Activated CD8-positive, alpha-beta memory T cell treated with anti-CD3 and anti-CD28 coated beads for 36 hours (primary cell): ENCODE data around the gene ZNF610. TPM values are rescaled to one million over a fixed set of nuclear protein-coding genes. Genes with fewer than 3 reads are reported as not detected.

Experiments used
- CTCF ChIA-PET: fragments of 350-600 bp; sonication (Branson Sonifier 250); formaldehyde crosslinking; loops from one replicate; lab custom pipeline; 2021; ENCODE audit warnings: antibody characterized with exemption; lab: Charles Lee
- POLR2A ChIA-PET: fragments of 350-600 bp; sonication (Branson Sonifier 250); formaldehyde crosslinking; loops from one replicate; lab custom pipeline; 2021; ENCODE audit warnings: antibody characterized with exemption; lab: Charles Lee
- total RNA-seq, 2 experiments: library from RNA; stranded (reverse); gene quantifications; one replicate each; pipeline ENCODE4 v1.2.3, GENCODE V29; 2021

Gene ZNF610
- total RNA-seq, 2 experiments from 2014 or later: 0.82 to 1.2 TPM

DNA sequence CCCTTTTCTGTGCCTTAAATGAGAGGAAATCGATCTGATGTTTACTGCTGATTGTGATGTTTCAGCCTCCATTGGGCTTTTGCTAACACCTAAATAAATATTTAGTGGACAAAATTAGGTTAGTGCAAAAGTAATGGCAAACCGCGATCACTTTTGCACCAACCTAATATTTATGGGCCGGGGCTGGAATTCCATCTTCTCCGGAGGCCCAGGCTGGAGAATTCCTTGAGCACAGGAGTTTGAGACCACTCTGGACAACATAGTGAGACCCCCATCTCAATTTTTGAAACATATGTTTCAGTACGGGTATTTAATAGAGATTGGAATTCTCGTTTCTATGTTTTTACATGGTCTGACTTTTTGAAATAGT lies 34.3 kb downstream of the ZNF610 start:
- ChIA-PET CTCF (no interaction called here), POLR2A (no interaction called here)

DNA sequence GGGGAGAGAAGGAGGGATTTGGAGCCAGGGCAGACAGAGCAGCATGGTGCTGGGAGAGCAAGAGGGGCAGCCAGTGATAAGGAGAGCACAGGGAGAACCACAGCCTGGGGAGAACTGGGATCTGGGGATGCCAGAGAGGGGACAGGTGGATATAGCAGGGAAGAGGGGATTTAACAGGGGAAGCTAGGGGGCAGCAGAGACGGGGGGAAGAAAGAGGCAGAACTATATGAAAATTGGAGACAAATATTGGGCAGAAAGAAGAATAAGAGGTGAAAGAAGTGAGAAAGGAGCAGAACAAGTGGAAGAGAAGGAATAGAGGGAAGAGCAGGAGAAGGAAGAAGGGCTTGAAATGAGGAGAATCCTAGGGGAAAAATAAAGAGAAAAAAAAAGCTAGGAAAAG lies 55.1 kb downstream of the ZNF610 start:
- CTCF ChIA-PET: no interaction called here
- POLR2A ChIA-PET: no interaction called here

- ChIA-PET POLR2A (interaction anchor here (0.6 kb wide), 1 partner anchor 205 kb away, joined by 4 read pairs; no protein-coding TSS in a partner anchor), CTCF (no interaction called here)
These were observed 61.5 kb downstream of the ZNF610 start, which contains the start of gene ZNF528 for GRCh38 chr19:52397310-52398080. Gene ZNF528, plus strand, starts transcription at chr19:52397849. Its CDS starts 4,165 bp downstream, at chr19:52402014.

DNA sequence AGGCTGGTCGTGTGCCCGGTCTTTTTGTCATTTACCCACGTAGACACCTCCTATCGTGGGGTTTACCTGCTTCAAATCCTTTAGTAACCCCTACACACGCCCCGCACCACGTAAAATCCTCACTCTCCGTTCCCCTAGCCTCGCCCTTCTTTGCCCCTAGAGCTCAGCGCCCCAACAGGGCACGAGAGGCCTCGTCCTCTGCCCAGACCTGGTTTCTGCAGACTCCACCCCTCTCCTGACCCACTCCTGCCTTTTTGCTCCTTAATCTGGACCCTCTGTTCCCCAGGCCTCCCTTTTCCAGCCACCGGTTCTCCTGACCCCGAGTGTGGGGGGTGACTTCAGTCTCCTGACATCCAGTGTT lies 62.0 kb downstream of the ZNF610 start:
- POLR2A ChIA-PET: interaction anchor here (0.6 kb wide), 1 partner anchor 205 kb away, joined by 4 read pairs; no protein-coding TSS in a partner anchor
- CTCF ChIA-PET: no interaction called here

- POLR2A ChIA-PET: no interaction called here
- CTCF ChIA-PET: no interaction called here
These were observed 74.2 kb downstream of the ZNF610 start for GRCh38 chr19:52410276-52410675.

GRCh38 chr19:52415711-52416110 lies 79.7 kb downstream of the ZNF610 start:
- CTCF ChIA-PET: no interaction called here
- POLR2A ChIA-PET: no interaction called here

Other genes starting within 250 kb of the ZNF610 start
- 10 to 100 TPM; 12.9 to 13.0 TPM for gene ZNF841, start 240.5 kb upstream of the ZNF610 start, total RNA-seq
- gene ZNF616, start 196.3 kb upstream of the ZNF610 start, total RNA-seq: 10 to 100 TPM; 10.2 to 10.8 TPM
- gene ZNF836, start 164.6 kb upstream of the ZNF610 start, total RNA-seq: 1 to 10 TPM; 7.2 to 9.4 TPM
- gene PPP2R1A, start 146.2 kb upstream of the ZNF610 start, total RNA-seq: 100 to 1,000 TPM; 231 to 236 TPM
- 10 to 100 TPM; 18.5 to 21.8 TPM for gene ZNF766, start 66.7 kb upstream of the ZNF610 start, total RNA-seq
- gene ZNF480, start 39.1 kb upstream of the ZNF610 start, total RNA-seq: 1 to 10 TPM; 4.7 to 5.2 TPM
- 10 to 100 TPM; 12.5 to 14.0 TPM for gene ZNF880, start 33.7 kb downstream of the ZNF610 start, total RNA-seq
- gene ZNF528, start 61.6 kb downstream of the ZNF610 start, total RNA-seq: 1 to 10 TPM; 7.4 TPM
- not detected for gene ZNF534, start 92.9 kb downstream of the ZNF610 start, total RNA-seq
- under 1 TPM; 0.48 to 0.73 TPM for gene ZNF578, start 117.3 kb downstream of the ZNF610 start, total RNA-seq
- gene ZNF808, start 191.4 kb downstream of the ZNF610 start, total RNA-seq: 10 to 100 TPM; 24.9 to 27.5 TPM
- gene ZNF701, start 234.0 kb downstream of the ZNF610 start, total RNA-seq: 10 to 100 TPM; 15.8 to 16.4 TPM